GM12891 (cell line): ENCODE data around the gene SCYL3.

Source experiments
- PAX5 ChIP-seq: IDR thresholded peaks from 2 replicates; pipeline ENCODE4 v1.6.1; 2011; ENCODE audit warnings: low read length, moderate library complexity, mild to moderate bottlenecking; ENCODE audit not compliant: insufficient read depth, severe bottlenecking
- POLR2A ChIP-seq: IDR thresholded peaks from 2 replicates; pipeline ENCODE4 v1.6.1; 2011; ENCODE audit warnings: low read depth, low read length, control low read depth
- POLR2AphosphoS5 ChIP-seq: IDR thresholded peaks from 2 replicates; pipeline ENCODE4 v1.6.1; 2011; ENCODE audit warnings: low read depth, low read length, control low read depth
- POU2F2 ChIP-seq: IDR thresholded peaks from 2 replicates; pipeline ENCODE4 v1.6.1; 2011; ENCODE audit warnings: low read depth, mild to moderate bottlenecking, control low read depth, low read length, moderate library complexity
- SPI1 ChIP-seq: IDR thresholded peaks from 2 replicates; pipeline ENCODE4 v1.6.1; 2011; ENCODE audit warnings: low read depth, low read length, control low read depth
- TAF1 ChIP-seq: IDR thresholded peaks from 2 replicates; pipeline ENCODE4 v1.6.1; 2011; ENCODE audit warnings: low read depth, low read length, control low read depth

DNA sequence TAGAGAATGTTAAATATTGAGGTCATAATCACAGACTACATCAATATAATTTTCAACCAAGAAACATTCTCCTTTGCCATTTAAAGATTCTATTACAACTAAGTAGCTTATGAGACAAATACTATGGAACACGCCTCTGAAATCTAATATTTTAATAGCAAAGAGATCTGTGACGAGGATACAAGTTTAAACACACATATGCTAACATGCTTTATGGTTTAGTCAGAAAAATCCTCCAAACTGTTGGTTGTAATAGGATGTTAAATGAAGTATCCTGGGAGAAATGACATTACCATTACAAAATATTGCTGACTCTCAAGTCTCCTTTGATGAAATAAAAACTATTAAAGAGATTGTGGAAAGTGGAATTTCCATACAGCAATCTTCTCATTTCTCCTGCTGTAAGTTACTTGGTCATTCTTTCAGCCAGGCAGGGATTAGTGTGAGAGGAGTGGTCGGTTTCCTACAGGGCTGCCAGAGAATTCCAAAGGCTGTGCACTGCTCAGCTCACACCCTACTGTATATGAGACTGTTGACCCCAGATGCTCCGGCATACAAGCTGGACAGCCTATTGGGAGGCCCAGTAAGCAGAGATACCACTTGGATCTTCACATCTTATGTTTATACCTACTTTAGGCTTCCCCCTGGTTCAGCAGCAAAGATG, 26.6 kb downstream of the SCYL3 start:
- no peak for TF ChIP-seq POLR2A
- TF ChIP-seq TAF1: no peak
- no peak for TF ChIP-seq POLR2AphosphoS5
- no peak for TF ChIP-seq POU2F2
- no peak for TF ChIP-seq SPI1
- no peak for TF ChIP-seq PAX5
